HG02642 (cell line): ENCODE data around the gene GLB1L2.

ENCODE experiments used
- ATAC-seq: cut with Tn5 transposase; IDR thresholded peaks from one replicate; pipeline ENCODE4 v1.9.1; 2021; ENCODE audit warnings: mild to moderate bottlenecking; ENCODE audit not compliant: unreplicated experiment, poor library complexity

GLB1L2 gene

GRCh38 chr11:134346101-134346975 is 14.6 kb downstream of the GLB1L2 start:
- no peak for ATAC-seq

DNA sequence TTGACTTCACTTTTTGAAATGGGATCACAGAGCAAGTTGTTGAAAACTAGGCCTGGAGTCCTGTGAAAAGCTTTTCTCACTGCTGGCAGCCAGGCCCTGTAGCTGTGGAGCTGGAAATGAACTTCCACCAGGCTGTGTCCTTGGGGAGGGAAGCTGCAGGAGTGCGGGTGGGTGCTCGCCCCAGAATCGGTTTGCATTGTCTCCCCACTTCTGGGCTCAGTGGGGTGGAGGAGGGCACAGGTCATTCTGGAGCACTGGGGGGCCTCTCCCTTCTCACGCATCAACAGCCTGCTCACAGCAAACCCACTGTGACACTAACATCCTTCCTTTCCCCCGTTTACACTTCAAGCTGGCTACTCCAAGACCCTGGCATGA is 15.2 kb downstream of the GLB1L2 start:
- no peak for ATAC-seq

DNA sequence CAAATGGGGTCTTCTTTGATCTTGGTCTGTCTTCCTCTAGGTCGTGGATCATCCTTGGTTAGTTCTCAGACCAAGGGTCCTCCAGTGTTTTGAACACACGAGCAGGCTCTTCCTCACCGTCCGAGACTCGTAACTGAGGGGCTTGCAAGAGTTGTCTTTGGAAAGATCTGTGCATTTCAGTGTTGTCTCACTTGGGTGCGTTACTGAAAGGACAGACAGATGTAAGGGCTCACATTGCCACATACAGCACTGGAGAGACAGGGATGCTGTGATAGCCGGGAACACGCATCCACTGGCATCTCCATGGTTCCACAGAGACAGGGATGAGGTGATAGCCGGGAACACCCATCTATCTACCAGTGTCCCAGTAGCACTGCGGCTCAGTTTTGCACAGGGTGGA is 15.7 kb downstream of the GLB1L2 start:
- ATAC-seq: no peak

DNA sequence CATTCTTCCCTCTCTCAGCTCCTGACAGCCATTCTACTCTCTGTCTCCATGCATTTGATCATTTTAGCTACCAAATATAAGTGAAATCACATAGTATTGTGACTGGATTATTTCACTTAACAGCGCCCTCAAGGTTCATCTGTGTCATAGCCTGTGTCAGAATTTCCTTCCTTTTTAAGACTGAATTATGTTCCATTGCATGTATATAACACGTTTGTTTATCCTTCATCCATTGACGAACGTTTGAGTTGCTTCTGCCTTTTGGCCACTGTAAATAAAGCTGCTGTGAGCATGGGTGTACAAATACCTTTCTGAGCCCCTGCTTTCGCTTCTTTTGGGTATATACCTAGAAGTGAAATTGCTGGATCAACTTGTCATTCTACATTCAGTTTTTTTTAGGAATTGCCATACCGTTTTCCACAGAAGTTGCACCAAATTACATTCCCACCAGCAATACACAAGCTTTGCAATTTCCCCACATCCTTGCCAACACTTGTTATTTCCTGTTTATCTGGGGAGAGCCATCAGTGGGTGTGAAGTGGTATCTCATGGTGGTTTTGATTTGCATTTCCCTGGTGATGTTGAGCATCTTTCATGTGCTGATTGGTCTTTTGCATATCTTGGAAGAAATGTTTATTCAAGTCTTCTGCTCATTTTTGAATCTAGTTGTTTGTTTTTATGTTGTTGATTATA is 17.5 kb downstream of the GLB1L2 start:
- no peak for ATAC-seq

GRCh38 chr11:134349802-134350355 is 18.1 kb downstream of the GLB1L2 start:
- no peak for ATAC-seq

- no peak for ATAC-seq
Observed at GRCh38 chr11:134350381-134350780, 18.6 kb downstream of the GLB1L2 start.

DNA sequence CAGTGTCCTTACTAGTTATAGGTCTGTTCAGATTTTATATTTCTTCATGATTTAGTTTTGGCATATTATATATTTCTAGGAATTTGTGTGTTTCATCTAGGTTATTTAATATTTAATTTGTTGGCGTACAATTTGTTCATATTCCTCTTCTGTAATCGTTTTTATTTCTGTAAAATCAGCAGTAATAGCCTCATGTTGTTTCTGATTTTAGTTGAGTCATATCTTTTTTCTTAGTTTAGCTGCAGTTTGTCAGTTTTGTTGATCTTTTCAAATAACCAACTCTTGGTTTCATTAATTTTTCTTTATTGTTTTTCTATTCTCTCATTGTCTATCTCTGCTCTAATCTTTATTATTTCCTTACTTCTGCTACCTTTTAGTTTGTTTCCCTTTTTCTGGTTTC is 20.3 kb downstream of the GLB1L2 start:
- no peak for ATAC-seq

GRCh38 chr11:134355136-134355535 is 23.3 kb downstream of the GLB1L2 start:
- no peak for ATAC-seq

GRCh38 chr11:134355656-134356055 is 23.9 kb downstream of the GLB1L2 start:
- no peak for ATAC-seq

GRCh38 chr11:134356656-134357544 is 25.1 kb downstream of the GLB1L2 start:
- ATAC-seq: no peak

DNA sequence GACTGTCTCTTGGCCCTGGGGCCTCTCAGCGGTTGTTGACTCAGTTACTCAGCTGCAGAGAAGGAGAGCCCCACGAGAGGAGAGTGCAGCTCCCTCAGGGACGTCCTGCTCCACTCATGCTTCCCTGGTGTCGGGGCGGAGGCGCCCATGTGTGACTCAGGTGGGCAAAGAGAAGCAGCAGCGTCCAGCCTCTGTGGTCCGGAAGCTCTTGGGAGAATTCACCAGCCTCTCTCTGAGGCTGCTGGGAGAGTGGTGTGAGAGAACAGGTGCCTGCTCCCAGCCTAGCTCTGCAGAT is 25.7 kb downstream of the GLB1L2 start:
- no peak for ATAC-seq

GRCh38 chr11:134358165-134358855 is 26.5 kb downstream of the GLB1L2 start:
- ATAC-seq: no peak

- no peak for ATAC-seq
Observed at GRCh38 chr11:134358856-134359490, 27.2 kb downstream of the GLB1L2 start.

DNA sequence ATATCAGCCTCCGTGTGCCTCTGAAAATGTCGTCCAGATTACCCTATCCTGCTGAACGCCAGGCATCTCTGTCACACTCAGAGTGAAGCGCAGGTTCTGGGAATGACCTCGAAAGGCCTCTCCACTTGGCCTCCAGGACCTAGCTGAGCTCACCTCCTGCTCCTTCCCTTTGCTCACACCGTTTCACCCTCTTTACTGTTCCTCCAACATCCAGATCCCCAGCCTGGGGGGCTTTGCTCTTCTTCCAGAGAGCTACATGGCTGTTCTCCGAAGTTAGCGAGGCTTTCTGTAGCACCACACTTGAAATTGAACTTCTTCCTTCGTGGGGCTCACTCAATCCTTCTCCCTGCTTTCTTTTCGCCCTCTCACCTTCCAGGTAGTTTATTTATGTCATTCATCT is 27.9 kb downstream of the GLB1L2 start:
- ATAC-seq: no peak

DNA sequence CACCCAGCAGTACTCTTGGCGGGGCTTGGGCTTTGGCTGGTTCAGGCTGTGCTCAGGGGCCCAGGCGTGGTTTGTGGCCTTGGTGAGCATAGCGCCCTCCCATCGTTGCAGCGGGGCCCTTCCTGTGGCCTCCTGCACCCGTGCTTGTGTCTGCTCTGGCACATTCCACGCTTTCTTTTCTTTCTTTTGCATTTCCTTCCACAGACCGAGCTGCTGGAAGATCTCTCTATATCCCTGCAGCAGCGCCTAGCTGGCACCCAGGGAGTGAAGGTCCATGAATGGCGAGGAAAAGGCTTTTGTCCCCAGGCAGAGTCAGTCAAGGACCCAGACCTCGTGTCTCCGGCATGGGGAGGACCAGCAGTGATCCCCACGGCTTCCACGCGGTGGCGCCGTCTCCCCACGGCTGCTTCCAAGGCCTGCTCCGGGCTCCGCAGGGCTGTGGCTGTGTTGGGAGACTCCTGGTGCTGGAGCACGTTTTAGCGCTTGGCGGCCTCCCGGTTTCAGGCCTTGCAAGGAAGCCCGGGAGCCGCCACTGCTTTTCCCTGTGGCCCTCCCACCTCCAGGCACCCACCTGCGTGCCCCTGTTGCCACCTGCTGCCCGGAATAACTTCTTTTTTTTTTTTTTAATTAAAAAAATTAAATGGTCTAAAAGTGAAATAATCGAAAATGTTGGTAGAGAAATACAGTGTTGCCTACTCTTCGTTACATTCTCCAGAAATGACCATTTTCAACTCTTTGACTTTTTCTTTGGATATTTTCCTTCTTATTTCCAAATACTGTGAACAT is 28.5 kb downstream of the GLB1L2 start:
- peak; percentile 78 for ATAC-seq

DNA sequence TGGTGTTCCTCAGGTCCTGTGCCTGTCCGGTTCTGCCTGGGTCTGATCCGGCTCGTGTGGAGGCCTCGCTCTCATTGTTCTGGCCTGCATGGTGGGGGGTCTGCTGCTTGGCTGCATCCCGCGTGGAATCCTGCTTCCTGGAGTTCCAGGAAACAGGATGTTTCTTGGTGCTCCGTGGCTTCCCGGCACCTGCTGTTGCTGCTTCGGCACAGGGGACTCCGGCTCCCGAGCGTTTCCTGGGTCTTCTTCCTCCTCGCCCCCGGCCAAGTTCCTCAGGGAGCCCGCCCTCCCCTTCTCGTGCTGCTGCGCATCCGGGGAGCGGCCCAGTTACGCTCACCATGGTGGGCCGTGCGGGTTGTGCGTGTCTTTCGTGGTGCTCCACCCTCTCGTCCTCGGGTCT is 29.9 kb downstream of the GLB1L2 start:
- ATAC-seq: no peak

DNA sequence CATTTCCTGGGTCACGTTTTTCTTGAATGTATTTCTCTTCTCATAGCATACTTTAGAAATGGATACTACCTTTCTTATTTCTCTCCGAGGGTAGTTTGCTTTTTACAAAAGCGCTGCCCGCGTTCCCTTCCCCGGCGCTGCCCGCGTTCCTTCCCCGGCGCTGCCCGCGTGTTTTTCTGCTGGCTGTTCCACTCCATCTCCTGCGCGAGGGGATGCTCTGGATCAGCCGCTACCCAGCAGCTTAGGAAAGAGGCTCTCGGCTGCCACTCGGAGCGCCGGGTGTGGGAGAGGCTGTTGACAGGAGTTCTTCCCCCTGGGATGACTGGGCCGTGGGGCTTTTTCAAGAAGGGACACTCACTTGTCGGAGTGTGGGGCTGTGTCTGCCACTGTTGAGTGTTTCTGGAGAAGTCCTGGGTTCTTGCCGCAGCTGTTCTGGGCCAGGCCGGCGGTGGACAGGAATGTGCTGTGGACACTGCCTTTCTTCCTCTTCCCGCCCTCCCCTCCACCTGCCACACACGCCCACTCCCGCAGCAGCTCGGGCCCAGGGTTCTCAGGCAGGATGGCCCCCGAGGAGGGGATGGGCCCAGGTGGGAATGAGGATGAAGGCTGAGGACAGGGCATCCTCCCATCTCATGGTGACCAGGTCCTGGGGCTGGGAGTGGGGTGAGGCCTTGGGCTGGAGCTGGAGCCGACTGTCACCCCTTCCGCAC is 30.6 kb downstream of the GLB1L2 start:
- no peak for ATAC-seq

DNA sequence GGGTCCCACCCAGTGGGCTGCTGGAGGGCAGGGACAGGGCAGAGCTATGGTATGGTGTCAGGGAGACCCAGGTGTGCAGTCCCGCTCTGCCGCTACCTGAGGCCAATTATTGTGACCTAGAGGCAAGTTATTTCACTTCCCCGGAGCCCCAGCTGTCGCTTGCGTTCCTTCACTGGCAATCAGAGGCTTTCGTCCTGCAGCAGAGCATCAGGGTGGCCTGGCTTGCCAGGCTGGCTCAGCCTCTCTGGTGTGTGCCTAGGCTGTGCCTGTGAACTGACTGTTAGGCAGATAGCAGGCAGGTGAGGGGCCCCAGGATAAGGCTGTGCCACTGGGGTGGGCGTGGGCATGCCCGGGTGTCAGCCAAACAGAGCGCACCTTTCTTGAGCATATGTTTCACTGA is 31.4 kb downstream of the GLB1L2 start:
- no peak for ATAC-seq
